Loucy (cell line): Measurements from ENCODE around the gene CFH.

Experiments used
- H2AFZ ChIP-seq: fragments of 200-600 bp; sonication (generic); 2 replicates; pipeline ENCODE4 v1.6.0; 2016; ENCODE audit warnings: antibody characterized with exemption, mild to moderate bottlenecking, low read length, moderate library complexity
- H3F3A ChIP-seq: fragments of 200-600 bp; 2 replicates; pipeline ENCODE4 v1.6.0; 2016; ENCODE audit warnings: antibody characterized with exemption, low read depth, mild to moderate bottlenecking
- H3K27me3 ChIP-seq: fragments of 200-600 bp; sonication (generic); 2 replicates; pipeline ENCODE4 v1.6.1; 2014; ENCODE audit warnings: low read length, mild to moderate bottlenecking; ENCODE audit not compliant: insufficient read depth, poor library complexity, severe bottlenecking
- H3K36me3 ChIP-seq: fragments of 200-600 bp; sonication (generic); 2 replicates; pipeline ENCODE4 v1.6.1; 2016; ENCODE audit warnings: low read length; ENCODE audit not compliant: insufficient read depth
- H3K4me1 ChIP-seq: fragments of 200-600 bp; sonication (generic); 2 replicates; pipeline ENCODE4 v1.5.1; 2014; ENCODE audit warnings: low read length, mild to moderate bottlenecking; ENCODE audit not compliant: insufficient read depth, poor library complexity, severe bottlenecking
- H3K4me2 ChIP-seq: fragments of 200-600 bp; sonication (generic); 2 replicates; pipeline ENCODE4 v1.6.0; 2014; ENCODE audit warnings: antibody characterized with exemption, low read length, low read depth, mild to moderate bottlenecking; ENCODE audit not compliant: poor library complexity, severe bottlenecking
- H3K4me3 ChIP-seq: fragments of 200-600 bp; sonication (generic); 2 replicates; pipeline ENCODE4 v1.5.1; 2014; ENCODE audit warnings: low read length, mild to moderate bottlenecking, mixed read lengths; ENCODE audit not compliant: poor library complexity, severe bottlenecking
- H3K79me2 ChIP-seq: fragments of 200-600 bp; sonication (generic); 2 replicates; pipeline ENCODE4 v1.6.1; 2014; ENCODE audit warnings: low read length; ENCODE audit not compliant: insufficient read depth
- H3K9ac ChIP-seq: fragments of 200-600 bp; sonication (generic); 2 replicates; pipeline ENCODE4 v1.6.0; 2014; ENCODE audit warnings: mild to moderate bottlenecking, low read depth, low read length, moderate library complexity; ENCODE audit not compliant: poor library complexity, severe bottlenecking
- H3K9me2 ChIP-seq: fragments of 200-600 bp; sonication (generic); replicated peaks from 2 replicates; pipeline ENCODE4 v1.6.1; 2016; ENCODE audit warnings: low read depth, low read length, mixed read lengths
- H3K9me3 ChIP-seq: fragments of 200-600 bp; sonication (generic); 2 replicates; pipeline ENCODE4 v1.6.1; 2014; ENCODE audit warnings: mild to moderate bottlenecking, antibody characterized with exemption, low read length, low read depth; ENCODE audit not compliant: insufficient read depth
- H4K20me1 ChIP-seq: fragments of 200-600 bp; sonication (generic); 2 replicates; pipeline ENCODE4 v1.6.0; 2014; ENCODE audit warnings: antibody characterized with exemption, low read length, mild to moderate bottlenecking; ENCODE audit not compliant: insufficient read depth, poor library complexity, severe bottlenecking
- CTCF ChIP-seq: fragments of 200-600 bp; sonication (generic); conservative IDR thresholded peaks from 2 replicates; pipeline ENCODE4 v1.5.1; 2014; ENCODE audit warnings: mild to moderate bottlenecking, antibody characterized with exemption, low read length
- EZH2phosphoT487 ChIP-seq: fragments of 200-600 bp; IDR thresholded peaks from 2 replicates; pipeline ENCODE4 v1.6.1; 2018; ENCODE audit warnings: antibody characterized with exemption, mild to moderate bottlenecking, moderate library complexity, borderline replicate concordance

CFH gene

GRCh38 chr1:196661345-196661744, 9.5 kb downstream of the CFH start:
- H4K20me1 ChIP-seq: no peaks in the 10 kb centered on the region
- no peak overlapping the region for H2AFZ ChIP-seq
- H3K4me2 ChIP-seq: no peak overlapping the region
- H3K27me3 ChIP-seq: no peaks in the 10 kb centered on the region
- no peaks in the 10 kb centered on the region for H3K36me3 ChIP-seq
- no peaks in the 10 kb centered on the region for H3K4me1 ChIP-seq
- 0 out of 2 replicates have a peak, but pooled peaks cover 3% of the 10 kb centered on the region for H3F3A ChIP-seq
- H3K9me2 ChIP-seq: no peaks in the 10 kb centered on the region
- H3K4me3 ChIP-seq: no peak overlapping the region
- no peaks in the 10 kb centered on the region for H3K79me2 ChIP-seq
- no peak for TF ChIP-seq EZH2phosphoT487
- no peak overlapping the region for H3K9ac ChIP-seq
- no peaks in the 10 kb centered on the region for H3K9me3 ChIP-seq

- Histone ChIP-seq H3K79me2 (no peaks in the 10 kb centered on the region), H3K4me2 (no peak overlapping the region), H3K27me3 (no peaks in the 10 kb centered on the region), H3K36me3 (no peaks in the 10 kb centered on the region), H3K4me3 (no peak overlapping the region), H2AFZ (no peak overlapping the region), H3F3A (no peaks in the 10 kb centered on the region), H4K20me1 (no peaks in the 10 kb centered on the region), H3K9me3 (no peaks in the 10 kb centered on the region), H3K9ac (no peak overlapping the region), H3K4me1 (no peaks in the 10 kb centered on the region), H3K9me2 (no peaks in the 10 kb centered on the region)
- TF ChIP-seq EZH2phosphoT487: no peak
- TF ChIP-seq CTCF: no peak
Observed at GRCh38 chr1:196667131-196667530, 15.3 kb downstream of the CFH start.

- TF ChIP-seq CTCF: no peak
- no peak for TF ChIP-seq EZH2phosphoT487
- Histone ChIP-seq H3K4me2 (no peak overlapping the region), H3F3A (no peaks in the 10 kb centered on the region), H3K4me3 (no peak overlapping the region), H3K27me3 (no peaks in the 10 kb centered on the region), H3K36me3 (no peaks in the 10 kb centered on the region), H2AFZ (no peak overlapping the region), H4K20me1 (no peaks in the 10 kb centered on the region), H3K9me3 (no peaks in the 10 kb centered on the region), H3K9me2 (no peaks in the 10 kb centered on the region), H3K79me2 (no peaks in the 10 kb centered on the region), H3K4me1 (no peaks in the 10 kb centered on the region), H3K9ac (no peak overlapping the region)
Observed at GRCh38 chr1:196669051-196669450, 17.2 kb downstream of the CFH start.

- no peak overlapping the region for H3K4me2 ChIP-seq
- no peaks in the 10 kb centered on the region for H3F3A ChIP-seq
- TF ChIP-seq CTCF (no peak), EZH2phosphoT487 (no peak)
- H3K9ac ChIP-seq: no peak overlapping the region
- no peaks in the 10 kb centered on the region for H3K36me3 ChIP-seq
- H3K9me2 ChIP-seq: no peaks in the 10 kb centered on the region
- no peaks in the 10 kb centered on the region for H3K79me2 ChIP-seq
- no peaks in the 10 kb centered on the region for H4K20me1 ChIP-seq
- no peaks in the 10 kb centered on the region for H3K4me1 ChIP-seq
- no peaks in the 10 kb centered on the region for H3K9me3 ChIP-seq
- no peak overlapping the region for H3K4me3 ChIP-seq
- no peak overlapping the region for H2AFZ ChIP-seq
- no peaks in the 10 kb centered on the region for H3K27me3 ChIP-seq
Observed at GRCh38 chr1:196669693-196670092, 17.9 kb downstream of the CFH start.
